HTERT RPE-1 (cell line): ENCODE results near the gene ITGA6.

Source experiments
- in situ Hi-C: fragments of 300-500 bp; cut with MboI; formaldehyde crosslinking; loops from 4 replicates; pipeline ENCODE4 v1.14.3; 2020; ENCODE audit warnings: low sequenced_read_pairs

ITGA6 gene

DNA sequence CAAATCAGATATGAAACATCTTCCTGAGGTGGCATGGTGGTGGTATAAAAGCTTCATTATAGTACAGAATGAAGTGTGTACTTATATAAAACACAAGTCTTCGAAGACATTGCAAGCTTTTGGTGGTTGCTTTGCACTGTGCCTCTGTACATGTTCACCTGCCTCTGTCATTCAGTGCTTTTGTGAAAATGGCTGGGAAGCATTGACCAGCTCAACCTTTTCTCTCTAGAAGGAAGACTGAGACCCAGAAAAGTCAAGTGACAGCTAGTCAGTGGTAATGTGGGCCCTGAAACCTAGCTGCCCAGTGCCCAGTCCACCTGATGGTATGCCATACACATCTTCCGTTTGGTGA lies 12.1 kb downstream of the ITGA6 start:
- in situ Hi-C loops: no loop called here

DNA sequence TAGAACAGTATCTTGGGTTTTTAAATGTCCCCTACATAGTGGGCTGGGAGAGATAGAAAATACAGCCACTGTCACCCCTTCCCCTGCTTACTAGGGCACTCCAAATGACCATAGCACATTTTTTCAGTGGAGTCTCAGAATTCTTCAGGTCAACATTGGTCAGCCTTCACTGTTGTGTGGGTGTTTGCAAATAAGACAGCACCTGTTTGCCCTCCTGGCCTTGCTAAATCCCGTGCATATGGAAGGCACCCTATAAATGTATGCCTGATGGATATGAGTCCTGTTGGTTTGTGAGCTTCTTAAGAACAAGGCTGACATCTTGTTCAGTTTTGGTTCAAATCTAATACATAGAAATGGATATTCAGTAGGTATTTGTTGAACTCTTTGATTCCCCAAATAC lies 12.5 kb downstream of the ITGA6 start:
- in situ Hi-C loops: no loop called here

DNA sequence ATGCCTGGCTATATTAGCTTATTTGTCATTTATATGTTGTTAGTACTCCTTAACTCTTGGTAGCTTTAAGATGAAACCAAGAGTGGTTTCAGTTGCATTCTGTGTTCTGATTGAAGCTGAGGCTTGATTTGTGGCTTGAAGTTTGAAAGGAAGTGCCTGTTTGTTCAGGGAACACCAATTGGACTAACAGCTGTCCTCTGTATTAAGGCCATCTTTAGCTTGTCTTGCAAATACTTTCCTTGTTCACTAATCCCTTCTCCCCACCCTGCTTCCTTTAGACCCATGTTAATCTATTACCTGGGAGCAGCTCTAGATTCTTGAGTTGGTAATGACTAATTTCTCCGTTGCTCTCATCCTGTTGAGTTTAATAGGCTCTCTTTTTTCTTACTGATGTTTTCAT lies 13.4 kb downstream of the ITGA6 start:
- in situ Hi-C loops: no loop called here

DNA sequence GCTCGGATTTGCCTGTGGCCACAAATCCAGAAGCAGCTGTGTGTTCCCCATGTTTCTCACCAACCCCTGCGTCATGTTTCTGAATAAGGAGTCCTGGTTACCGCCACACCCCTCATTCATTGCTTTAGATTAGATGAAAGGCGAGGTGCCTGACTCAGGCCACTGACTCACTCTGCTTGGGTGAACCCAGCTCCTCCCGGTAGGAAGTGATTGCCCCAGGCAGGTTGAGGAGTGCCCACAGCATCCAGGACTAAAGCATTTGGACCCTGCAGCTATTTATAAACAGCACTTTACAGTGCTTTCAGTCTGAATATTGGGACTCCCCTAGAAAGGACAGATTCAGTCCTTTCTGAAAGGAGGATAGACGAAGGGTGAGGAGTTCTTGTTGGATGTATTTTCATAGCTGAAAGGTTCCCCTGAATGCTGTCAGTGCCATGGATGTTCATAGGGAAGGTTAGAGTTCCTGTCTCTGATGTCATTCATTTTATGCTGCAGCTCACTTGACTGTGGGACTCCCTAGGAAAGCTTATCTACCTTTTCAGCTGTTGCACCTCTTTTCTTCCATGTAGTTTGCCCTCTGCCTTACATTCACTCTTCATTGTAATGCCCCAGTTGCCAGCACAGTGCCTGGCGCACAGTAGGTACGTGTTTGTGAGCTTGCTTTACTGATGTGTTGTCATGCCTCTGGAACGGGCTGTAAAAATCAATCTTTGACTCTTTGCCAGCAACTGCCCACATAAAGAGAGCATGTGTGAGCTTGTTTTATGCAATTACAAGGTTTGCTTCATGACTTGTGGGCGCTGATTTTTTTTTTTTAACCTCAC lies 14.9 kb downstream of the ITGA6 start:
- in situ Hi-C loops: no loop called here

DNA sequence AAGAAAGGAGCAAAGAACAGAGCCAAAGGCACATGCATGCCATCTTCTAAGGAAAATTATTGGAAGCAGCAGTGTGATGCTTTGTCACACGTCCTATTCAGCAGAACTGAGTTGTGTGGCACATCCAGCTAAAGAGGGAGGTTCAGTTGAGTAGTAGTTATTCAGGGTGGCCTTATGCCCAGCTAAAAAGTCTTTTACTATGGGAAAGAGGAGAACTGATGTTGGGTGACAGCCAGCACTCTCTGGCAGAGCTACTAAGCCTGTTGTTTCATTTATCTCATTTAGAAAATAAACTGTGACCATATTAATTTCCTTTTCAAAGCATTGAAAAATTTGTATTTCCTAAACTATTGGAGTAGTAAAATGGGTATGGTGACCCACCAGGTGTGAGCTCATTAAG lies 18.5 kb downstream of the ITGA6 start:
- in situ Hi-C loops: no loop called here

DNA sequence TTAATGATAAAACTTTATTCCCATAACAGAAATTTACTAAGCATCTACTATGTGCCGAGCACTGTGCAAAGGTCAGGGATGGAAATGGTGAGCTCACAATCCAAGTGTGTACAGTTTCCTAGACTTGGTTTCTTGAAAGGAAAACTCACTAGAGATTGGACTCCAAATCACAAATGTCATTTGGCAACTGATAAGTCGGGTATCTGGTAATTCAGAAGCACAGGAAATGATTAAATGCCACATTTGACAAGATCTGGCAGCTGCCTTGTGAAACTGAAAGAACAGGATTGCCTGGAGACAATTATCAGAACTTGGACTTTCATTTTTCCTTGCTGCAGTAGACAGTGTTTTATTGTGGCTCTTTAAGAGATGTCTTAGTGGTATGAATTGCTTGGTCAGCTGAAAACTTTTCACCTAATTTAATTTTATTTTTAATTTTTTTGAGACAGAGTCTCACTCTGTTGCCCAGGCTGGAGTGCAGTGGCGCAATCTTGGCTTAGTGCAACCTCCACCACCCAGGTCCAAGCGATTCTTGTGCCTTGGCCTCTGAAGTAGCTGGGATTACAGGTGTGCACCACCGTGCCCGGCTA lies 19.2 kb downstream of the ITGA6 start:
- in situ Hi-C loops: no loop called here

DNA sequence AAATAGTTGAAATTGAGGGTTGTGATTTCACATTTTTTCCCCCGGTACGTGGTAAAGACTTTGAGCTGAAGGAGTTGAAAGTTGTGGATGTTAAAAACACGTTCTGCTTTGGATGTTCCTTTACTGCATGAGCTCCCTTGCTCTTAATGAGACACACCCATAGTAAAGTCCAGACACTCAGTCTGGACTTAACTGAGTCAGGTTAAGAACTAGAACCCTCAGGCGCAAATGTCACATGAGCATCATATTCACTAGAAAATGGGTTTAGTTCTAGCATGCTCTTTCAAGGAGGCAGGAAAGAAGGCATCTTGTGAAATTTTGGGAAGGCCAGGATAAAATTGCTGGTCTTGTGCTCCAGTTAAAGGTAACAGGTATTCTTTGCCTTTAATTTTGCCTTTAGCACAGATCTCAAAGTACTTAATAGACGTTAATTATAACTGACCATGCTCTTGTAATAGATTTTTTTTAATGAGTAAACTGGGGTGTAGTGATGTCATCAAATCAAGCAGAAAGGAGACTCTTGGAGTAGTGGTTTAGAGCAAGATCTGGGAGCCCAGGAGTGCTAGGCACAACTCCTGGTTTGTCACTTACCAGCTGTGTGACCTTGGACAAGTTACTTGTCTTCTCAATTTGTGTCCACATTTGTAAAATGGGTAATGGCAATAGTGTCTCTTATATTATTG lies 20.6 kb downstream of the ITGA6 start:
- in situ Hi-C loops: no loop called here

DNA sequence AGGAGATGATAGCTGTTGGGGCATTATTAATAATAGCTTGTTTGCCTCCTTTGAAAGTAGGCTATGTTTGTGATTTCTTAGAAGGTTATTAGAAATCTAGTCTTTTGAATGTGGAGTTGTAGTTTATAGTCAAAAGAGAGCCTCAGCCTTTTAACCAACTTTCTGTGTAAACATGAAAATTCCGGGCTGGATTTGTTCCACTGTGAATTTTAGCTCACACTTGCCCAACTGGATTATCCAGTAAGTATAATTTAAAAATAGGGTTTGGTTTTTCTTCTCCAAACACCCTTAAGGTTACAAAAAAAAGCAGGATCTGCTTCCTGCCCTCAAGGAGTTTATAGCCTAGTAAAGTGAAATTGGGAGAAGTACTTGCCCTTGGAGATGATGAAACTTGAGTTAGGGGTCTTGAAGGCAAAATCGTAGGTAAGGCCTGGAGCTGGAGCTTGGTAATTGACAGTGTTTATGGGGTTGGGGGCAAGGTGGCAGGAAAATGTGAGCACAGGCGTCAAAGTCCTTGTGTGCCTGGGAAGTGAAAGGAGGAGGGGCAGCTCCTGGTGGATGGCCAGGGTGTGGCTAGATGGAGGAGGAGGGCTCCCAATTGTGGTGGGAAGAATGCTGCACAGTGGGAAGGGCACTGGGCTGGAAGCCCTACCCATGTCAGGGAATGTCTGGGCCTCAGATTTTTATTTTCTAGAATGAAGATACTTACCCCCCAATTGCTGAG lies 21.3 kb downstream of the ITGA6 start:
- in situ Hi-C loops: no loop called here

DNA sequence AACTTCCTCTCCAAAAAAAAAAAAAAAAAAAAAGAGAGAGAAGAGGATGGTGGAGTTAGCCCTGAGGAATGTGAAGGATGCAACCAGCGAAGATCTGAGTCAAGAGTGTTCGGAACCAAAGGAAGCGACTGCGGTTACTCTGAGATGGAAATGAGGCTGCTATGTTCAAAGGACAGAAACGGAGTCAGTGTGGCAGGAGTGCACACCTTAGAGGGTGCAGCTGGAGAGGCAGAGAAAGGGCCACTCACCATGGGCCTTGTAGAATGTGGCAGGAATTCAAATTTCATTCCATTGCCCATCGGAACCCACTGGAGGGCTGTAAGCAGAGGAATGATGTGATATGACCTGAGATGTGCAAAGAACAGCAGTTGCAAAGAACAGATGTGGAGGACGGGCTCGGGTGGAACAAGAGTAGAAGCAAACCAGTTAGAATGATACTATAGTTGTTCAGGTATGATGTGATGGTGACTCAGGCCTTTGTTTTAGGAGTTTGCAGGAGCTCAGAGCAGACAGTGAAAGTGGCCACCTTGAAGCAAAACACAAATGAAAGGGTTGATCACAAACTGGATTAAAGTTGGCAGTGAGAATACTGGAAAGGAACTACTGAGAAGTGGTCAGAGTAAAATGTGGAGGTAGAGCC lies 22.6 kb downstream of the ITGA6 start:
- in situ Hi-C loops: loop anchor here (25.0 kb wide), 1 partner anchor 288 kb away; no protein-coding TSS in a partner anchor

DNA sequence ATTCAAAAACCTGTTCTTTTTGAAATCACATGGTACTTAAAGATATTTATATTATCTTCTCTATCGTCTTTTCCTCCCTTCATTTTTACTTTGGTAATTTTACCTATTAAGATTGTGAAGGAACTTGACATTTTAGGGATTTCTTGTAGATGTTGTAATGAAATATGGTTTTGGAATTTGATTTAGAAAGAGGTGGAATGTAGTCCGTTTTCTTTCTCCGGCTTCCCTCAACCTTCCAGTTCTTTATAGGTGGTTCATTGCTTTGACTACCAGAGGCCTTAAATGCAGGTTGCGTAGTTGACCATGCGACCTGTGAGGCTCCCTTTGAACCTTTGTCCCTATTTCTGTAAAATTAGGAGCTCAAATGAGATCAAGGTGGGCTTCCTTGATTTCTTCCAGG lies 24.5 kb downstream of the ITGA6 start:
- in situ Hi-C loops: loop anchor here (25.0 kb wide), 1 partner anchor 290 kb away; no protein-coding TSS in a partner anchor

DNA sequence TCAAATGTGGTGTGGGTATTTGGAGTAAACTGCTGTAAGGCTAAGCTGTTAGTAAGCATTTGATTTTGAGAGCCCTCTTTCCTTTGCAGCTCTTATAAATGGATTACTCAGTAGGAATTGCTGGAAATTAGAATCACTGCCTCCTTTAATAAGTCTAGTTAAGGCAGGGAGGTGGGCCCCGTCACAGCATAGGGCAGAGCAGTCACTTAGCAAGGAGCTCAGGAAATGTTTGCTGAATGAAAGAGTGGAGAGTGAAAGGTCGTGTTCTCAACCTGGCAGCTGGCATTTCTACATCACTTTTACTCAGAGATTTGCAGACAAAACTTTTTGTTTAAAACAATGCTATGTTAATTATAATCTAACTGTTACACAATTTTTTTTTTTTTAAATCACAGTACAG lies 25.5 kb downstream of the ITGA6 start:
- in situ Hi-C loops: loop anchor here (25.0 kb wide), 1 partner anchor 291 kb away; no protein-coding TSS in a partner anchor

DNA sequence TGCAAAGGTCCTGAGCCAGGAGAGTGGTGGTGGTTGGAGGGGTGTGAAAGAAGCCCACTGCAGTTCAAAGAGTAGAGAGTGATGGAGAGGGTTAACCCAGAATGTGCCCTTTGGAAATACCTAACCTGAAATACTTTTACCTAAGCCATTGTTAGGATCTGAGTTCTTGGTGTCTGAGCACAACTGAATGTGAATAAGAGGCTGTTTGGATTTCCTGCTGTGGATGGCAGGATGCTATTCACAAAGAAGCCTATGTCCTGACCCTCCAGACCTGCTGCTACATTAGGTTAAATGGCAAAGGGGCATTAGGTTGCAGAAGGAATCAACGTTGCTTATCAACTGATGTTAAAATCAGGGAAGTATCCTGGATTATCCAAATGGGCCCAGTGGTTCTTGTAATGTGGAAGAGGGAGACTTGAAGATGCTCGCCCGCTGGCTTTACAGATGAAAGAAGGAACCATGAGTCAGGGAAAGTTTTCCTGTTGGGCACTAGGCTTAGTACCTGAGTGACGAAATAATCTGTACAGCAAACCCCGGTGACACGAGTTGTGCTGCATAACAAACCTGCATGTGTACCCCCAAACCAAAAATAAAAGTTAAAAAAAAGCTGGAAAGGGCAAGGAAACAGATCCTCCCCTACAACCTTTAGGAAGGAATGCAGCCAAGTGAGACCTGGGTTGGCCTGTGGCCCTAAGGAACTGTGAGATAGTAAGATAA lies 27.2 kb downstream of the ITGA6 start:
- in situ Hi-C loops: loop anchor here (25.0 kb wide), 1 partner anchor 292 kb away; no protein-coding TSS in a partner anchor

DNA sequence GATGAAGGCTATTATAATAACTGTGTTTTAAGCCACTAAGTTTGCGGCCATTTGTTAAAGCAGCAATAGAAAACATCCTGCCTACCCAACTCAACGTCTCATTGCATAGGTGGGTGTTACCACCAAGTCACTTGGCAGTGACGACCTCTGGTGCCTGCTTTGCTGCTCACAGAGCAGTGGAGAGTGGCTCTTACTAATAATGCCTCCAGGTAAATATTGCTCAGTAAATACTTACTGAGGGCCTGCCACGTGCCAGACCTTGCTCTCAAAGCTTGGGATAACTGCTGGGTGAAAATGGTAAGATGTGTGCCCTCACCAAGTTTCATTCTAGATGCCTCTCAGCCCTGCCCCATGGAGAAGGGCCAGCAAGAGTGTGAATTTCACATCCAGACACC lies 27.7 kb downstream of the ITGA6 start:
- in situ Hi-C loops: loop anchor here (25.0 kb wide), 1 partner anchor 293 kb away; no protein-coding TSS in a partner anchor

DNA sequence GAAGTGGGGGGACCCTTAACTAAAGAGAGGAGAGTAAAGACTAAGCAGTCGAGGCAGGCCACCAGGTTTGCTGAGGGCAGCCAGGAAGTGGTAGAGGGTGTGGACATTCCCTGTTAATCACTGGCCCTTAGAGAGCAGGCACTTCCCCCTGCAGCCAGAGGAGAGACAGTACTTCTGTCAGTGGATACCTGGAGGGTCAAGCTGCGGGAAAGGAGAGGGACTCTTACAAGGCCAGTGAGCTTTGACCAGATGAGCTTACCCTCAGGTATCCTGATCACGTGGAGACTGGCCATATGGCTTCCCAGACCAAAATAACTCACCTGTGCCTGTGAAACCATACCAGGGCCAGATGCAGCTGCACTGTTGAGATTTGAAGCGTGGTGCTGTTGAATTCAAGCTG lies 28.6 kb downstream of the ITGA6 start:
- in situ Hi-C loops: loop anchor here (25.0 kb wide), 1 partner anchor 294 kb away; no protein-coding TSS in a partner anchor

DNA sequence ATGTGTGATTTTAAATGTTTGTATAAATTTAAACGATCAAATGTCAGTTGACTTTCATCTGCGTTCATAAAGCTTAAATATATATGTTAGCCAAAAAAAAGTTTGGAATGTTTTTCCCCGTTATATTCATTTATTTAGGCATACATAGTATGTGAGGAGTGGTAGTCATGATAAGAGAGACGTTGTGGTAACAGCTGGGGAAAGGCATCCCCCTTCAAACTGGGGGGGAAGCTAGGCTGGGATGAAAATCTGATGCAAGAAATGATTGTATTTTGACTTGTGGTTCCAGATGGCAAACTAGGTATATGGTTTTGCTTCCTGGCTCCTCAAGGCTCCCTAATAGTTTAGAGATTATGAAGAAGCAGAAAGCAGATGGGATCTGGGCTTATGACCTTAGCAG lies 30.1 kb downstream of the ITGA6 start:
- in situ Hi-C loops: loop anchor here (25.0 kb wide), 1 partner anchor 295 kb away; no protein-coding TSS in a partner anchor

DNA sequence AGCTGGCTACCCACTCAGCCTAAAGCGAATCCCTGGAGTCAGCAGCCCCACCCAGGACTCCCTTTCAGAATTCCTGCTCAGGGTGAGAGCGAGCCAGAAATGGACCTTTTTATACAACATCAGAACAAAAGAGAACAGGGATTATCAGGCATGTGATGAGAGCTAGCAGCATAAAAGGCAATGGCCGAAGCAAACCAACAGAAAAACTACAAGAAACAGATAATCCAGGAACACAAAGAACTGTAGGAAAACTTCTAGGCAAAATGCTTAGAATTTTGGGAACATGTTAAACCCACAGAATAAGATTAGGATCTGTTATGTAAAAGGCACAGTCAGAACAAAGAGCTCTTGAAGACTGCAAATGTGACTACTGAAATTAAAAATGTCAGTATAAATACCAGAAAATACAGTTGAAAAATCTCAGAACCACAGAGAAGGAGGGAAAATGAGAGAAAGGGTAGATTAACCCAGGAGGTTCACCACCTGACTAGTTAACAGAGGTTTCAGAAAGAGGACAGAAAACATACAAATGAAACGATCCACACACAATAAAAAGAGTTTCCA lies 31.3 kb downstream of the ITGA6 start:
- in situ Hi-C loops: loop anchor here (25.0 kb wide), 1 partner anchor 296 kb away; no protein-coding TSS in a partner anchor

DNA sequence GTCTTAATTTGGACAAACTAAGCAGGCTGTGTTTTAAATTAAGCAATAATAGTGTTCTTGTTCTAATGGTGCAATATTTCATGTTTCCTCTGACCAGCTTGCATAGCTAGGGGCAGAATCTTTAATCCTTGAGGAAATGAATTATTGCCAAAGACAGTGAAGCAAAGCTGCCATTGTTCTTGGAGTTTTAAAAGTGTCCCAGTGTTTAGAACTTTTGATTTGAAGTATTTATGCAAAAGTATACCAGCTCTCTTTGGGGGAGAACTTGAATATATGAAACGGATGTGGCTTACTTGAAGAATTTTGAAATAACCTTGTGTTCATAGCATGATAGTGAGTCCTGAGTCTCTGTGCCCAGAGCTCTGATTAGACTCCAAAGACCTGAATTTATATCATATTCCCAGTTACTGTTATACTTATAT lies 33.4 kb downstream of the ITGA6 start:
- in situ Hi-C loops: loop anchor here (25.0 kb wide), 1 partner anchor 298 kb away; no protein-coding TSS in a partner anchor

DNA sequence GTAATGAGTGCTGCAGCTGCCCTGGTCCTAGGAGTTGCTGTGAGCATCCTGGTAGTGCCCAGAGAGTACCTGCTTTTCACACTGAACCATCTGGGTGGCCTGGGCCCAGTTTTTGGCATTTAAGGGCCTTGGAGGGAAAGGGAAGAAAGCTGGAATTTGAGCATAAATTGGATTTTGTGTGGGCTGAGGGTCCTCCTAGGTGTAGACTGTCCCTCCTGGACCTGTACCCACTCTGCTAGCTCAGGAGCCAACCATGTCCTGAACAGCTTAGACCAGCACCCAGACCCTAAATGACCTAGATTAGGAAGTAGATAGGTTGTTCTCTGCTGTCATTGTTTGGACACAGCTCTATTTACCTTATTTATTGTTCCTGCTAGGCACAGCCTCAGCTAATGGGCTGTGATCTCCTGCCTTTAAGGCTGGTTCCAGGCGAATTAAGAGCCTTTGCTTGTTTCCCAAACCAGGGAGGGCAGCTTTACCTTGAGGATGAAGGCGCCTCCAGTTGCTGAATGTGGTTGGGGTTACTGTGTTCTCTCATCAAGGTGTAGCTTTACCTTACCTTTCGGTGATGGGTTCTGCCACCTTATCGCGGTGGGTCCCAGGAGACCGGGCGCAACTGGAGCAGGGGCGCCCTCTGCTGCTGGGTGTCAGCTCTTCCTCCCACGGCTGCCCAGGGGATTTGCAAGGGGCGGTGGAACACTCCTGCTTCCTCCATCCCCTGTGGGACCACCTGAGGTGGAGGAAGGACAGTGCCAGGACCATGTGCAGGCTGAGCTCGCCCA lies 34.4 kb downstream of the ITGA6 start:
- in situ Hi-C loops: loop anchor here (25.0 kb wide), 1 partner anchor 299 kb away; no protein-coding TSS in a partner anchor
